Kasumi-1 (cell line): ENCODE data around the gene EP400.
"Not testable (repeated sequence)": the region's sequence is repeated elsewhere in the genome, so short reads cannot be mapped to it uniquely, and the experiment has no call there.

Experiments
- DNase-seq, 2 experiments: peaks; one replicate each; lab custom pipeline; 2025; lab: John Stamatoyannopoulos, UW

EP400 gene

DNA sequence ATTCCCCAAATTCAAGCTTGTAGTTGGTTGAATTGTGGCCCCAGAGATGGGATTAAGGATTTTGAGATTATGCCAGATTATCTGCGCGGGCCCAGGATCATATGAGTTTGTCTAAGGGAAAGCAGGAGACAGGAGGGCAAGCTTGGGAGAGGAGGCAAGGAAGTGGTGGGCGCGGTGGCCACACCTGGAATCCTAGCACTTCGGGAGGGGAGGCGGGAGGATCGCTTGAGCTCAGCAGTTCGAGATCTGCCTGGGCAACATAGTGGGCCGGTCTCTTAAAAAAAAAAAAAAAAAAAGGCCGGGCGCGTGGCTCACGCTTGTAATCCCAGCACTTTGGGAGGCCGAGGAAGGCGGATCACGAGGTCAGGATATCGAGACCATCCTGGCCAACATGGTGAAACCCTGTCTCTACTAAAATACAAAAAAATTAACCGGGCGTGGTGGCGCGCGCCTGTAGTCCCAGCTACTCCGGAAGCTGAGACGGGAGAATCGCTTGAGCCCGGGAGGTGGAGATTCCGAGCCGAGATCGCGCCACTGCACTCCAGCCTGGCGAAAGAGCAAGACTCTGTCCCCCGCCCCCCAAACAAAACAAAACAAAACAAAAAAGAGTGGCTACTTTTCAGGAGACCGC is 21.5 kb upstream of the EP400 start:
- DNase-seq, result peak in 1 of 2 experiments; percentile 39

DNA sequence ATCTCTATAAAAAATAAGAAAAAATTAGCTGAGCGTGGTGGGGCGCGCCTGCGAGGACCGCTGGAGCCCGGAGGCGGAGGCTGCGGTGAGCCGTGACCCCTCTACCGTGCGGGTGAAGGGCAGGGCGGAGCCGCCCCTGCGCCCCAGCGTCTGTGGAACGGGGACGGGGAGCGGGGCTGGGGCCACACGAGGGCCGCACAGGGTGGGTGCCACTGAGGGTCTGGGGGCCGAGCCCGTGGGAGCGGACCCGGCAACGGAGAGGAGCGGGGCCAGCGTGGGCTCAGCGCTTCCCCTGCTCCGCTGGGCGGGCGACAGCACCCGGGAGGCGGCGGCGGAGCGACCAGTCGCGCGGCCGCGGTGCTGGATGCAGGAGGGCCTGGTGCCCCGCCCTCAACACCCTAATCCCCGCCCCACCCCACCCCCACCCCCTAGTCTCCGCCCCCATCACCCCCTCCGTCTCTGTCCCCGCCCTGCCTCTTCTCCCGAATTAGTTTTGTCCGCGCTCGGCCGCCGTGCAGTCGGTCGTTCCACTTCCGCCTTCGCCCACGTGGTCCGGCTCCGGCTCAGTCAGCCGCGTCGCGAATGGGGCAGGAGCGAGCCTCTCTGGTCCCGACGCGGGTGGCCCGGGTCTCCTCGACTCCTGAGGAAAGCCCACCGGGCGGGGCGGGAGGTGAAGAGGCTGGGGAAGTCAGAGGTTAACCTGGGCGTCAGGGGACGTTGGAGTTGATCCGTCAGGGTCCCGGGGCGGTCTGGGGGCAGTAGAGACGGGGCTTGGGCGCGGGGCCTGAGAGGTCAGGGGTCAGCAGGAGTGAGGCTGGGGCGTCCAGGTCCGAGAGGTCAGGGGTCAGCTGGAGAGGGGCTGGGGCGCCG is 20.8 kb upstream of the EP400 start, which contains the start of gene PUS1:
PUS1 (plus strand) TSS at position 566 of the 870 bp plus-strand sequence. CDS start 447 bp downstream, outside the sequence.
- DNase-seq, result peak; percentile 92 to 96

- no peak for DNase-seq
Observed at GRCh38 chr12:131929581-131930456, 19.9 kb upstream of the EP400 start.

DNA sequence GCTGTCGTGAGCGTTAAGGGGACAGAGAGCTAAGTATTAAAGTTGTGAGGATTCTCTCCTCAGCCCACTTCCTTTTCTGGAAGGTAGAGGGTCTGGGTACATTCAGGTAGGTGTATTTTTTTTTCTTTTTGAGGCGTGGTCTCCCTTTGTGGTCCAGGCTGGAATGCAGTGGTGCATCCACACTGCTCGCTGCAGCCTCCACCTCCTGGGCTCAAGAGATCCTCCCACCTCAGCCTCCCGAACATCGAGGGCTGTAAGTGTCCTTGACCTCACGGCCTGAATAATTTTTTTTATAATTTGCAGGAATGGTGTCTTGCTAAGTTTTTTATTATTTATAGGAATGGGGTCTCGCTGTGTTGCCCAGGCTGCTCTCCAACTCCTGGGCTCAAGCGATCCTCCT is 19.2 kb upstream of the EP400 start:
- DNase-seq, result no peak

GRCh38 chr12:131933387-131933786 is 16.4 kb upstream of the EP400 start:
- DNase-seq, result no peak

- DNase-seq, result no peak
Observed at GRCh38 chr12:131934535-131934934, 15.2 kb upstream of the EP400 start.

DNA sequence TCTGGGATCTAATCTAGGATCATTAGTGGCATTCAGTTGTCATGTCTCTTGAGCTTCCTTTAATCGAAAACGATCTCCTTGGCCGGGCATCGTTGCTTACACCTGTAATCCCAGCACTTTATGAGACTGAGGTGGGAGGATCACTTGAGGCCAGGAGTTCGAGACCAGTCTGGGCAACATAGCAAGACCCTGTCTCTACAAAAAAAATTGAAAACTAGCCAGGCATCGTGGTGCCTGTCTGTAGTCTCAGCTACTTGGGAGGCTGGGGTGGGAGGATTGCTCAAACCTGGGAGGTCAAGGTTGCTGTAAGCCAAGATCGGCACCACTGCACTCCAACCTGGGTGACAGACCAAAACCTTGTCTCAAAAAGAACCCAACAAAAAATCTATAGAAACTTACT is 11.7 kb upstream of the EP400 start:
- no peak for DNase-seq

- DNase-seq, result no peak
Observed at GRCh38 chr12:131939007-131939406, 10.7 kb upstream of the EP400 start.

GRCh38 chr12:131940141-131940547 is 9.6 kb upstream of the EP400 start:
- DNase-seq, result no peak

- DNase-seq, result no peak
Observed at GRCh38 chr12:131941116-131941986, 8.4 kb upstream of the EP400 start.

- DNase-seq, result no peak
Observed at GRCh38 chr12:131941987-131942341, 7.8 kb upstream of the EP400 start.

DNA sequence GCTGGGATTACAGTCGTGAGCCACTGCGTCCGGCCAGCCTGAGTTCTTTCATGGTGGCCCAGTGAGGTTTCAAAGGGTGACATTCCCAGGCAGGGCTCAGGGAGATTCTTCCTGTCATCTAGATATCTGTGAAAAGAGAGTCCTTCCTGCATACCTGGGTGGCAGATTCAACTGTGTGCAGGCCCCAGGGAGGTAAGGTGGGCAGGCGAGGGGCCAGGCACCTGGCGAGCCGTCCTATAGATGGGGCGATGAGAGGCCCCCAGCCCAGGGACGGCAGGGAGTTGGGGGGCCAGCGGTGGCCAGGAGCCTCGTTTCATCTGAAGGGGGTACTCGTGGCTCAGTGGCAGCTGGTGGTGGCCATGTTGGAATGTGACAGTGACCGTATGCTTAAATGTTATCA is 7.1 kb upstream of the EP400 start:
- no peak for DNase-seq

GRCh38 chr12:131943389-131943788 is 6.4 kb upstream of the EP400 start:
- no peak for DNase-seq

DNA sequence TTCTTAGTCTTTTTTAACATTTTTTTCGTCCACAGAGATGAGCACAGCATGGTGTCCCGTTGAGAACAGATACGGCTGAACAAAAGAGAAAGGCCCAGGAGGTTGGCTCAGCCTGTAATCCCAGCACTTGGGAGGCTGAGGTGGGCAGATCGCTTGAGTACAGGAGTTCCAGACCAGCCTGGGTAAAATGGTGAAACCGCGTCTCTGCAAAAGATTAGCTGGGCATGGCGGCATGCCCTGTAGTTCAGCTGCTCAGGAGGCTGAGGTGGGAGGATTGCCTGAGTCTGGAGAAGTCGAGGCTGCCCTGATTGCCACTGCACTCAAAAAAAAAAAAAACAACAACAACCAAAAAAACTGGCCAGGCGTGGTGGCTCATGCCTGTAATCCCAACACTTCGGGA is 5.9 kb upstream of the EP400 start:
- DNase-seq, result no peak

- no peak for DNase-seq
Observed at GRCh38 chr12:131944601-131945251, 5.0 kb upstream of the EP400 start.

DNA sequence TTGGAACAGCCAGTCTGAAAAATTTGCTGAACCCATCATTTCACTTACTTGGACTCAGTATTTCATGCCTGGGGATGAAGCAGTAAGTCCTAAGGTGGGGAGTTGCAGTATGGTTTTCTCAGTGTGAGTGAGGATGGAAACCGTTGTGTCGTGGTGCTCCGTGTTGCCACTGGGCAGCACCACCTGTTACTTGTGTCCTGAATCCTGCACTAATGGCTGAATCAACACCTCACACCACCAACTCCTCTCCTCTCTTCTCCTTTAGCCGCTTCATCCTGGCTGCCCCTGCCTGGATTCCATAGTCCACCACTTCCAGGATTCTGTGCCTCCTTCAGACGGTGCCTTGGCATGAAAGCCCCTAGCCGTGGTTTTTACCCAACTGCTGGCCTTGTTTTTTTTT is 3.0 kb upstream of the EP400 start:
- no peak for DNase-seq

GRCh38 chr12:131947482-131948027 is 2.2 kb upstream of the EP400 start:
- no peak for DNase-seq

DNA sequence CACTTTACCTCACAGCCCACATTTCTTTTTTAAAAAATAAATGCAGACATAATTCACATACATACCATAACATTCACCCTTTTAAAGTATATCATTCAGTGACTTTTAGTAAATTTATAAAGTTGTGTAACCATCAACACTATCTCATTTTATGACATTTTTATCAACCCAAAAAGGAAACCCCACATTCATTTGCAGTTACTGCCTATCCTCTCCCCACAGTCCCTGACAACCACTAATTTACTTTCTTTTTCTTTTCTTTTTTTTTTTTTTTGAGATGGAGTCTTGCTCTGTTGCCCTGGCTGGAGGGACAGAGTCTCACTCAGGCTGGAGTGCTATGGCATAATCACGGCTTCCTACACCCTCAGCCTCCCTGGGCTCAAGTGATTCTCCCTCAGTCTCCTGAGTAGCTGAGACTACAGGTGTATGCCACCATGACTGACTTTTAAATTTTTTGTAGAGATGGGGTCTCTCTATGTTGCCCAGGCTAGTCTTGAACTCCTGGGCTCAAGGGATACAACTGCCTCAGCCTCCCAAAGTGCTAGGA is 1.5 kb upstream of the EP400 start:
- no peak for DNase-seq

GRCh38 chr12:131948713-131949430 is 870 bp upstream of the EP400 start:
- not testable (repeated sequence) for DNase-seq
